HepG2 (cell line): ENCODE measurements around the gene CAPN15. TPM values are rescaled to one million over a fixed set of nuclear protein-coding genes. Genes with fewer than 3 reads are reported as not detected.

Source experiments
- ATAC-seq: fragments of 200-7000 bp; cut with Tn5 transposase; 3 replicates; pipeline ENCODE4 v1.9.1; 2020; ENCODE audit warnings: mild to moderate bottlenecking, moderate library complexity
- BruUV-seq: library from RNA; stranded (reverse); fragments of 400-500 nt; replicated peaks from 2 replicates; lab custom pipeline; 2021; lab: Mats Ljungman, UMichigan
- CTCF ChIA-PET: fragments of 300-600 bp; formaldehyde crosslinking; extraction: SDS; loops from one replicate; lab custom pipeline; 2021; ENCODE audit warnings: low total read pairs, inconsistent platforms, low intra/inter-chr PET ratio; lab: Yijun Ruan, JAX
- POLR2A ChIA-PET: fragments of 350-600 bp; sonication (Branson Sonifier 250); formaldehyde crosslinking; loops from one replicate; lab custom pipeline; 2020; ENCODE audit warnings: antibody characterized with exemption, inconsistent platforms; lab: Yijun Ruan, JAX
- DNase-seq: peaks from one replicate; pipeline ENCODE4 v3.0.0-alpha.2; 2015; ENCODE audit warnings: low spot score
- FAIRE-seq: peaks from 3 replicates; lab custom pipeline; 2011; peaks lifted over from hg19 to GRCh38; lab: Jason Lieb, UNC
- H2AFZ ChIP-seq: one replicate; pipeline ENCODE4 v1.6.1; 2011; ENCODE audit warnings: low read length, inconsistent platforms
- H3K27ac ChIP-seq: fragments of 300-600 bp; 3 replicates; pipeline ENCODE4 v1.8.0; 2011; ENCODE audit warnings: mixed run types, mild to moderate bottlenecking, mixed read lengths, low read length, inconsistent platforms; ENCODE audit not compliant: insufficient read depth; ENCODE audit errors: extremely low read length
- H3K27me3 ChIP-seq, 2 experiments: fragments of 200-600 bp in 1 of 2; 2 replicates in 1 of 2; 3 replicates in 1 of 2; pipeline versions ENCODE4 v1.6.0 to v1.8.0; 2011; ENCODE audit warnings: low read length in 2 of 2, mild to moderate bottlenecking in 2 of 2, moderate library complexity in 2 of 2, inconsistent platforms in 1 of 2; ENCODE audit not compliant: insufficient read depth in 2 of 2, control insufficient read depth in 1 of 2
- H3K36me3 ChIP-seq, 2 experiments: fragments of 200-600 bp in 1 of 2; replicated peaks in 1 of 2; 2 replicates in 1 of 2; 3 replicates in 1 of 2; pipeline versions ENCODE4 v1.5.1 to v1.8.0; 2011; ENCODE audit warnings: low read length in 2 of 2, inconsistent platforms in 1 of 2; ENCODE audit not compliant: insufficient read depth in 2 of 2, control insufficient read depth in 1 of 2
- H3K4me1 ChIP-seq: 2 replicates; pipeline ENCODE4 v1.5.1; 2012; ENCODE audit warnings: low read length, inconsistent platforms; ENCODE audit not compliant: insufficient read depth
- H3K4me2 ChIP-seq: 2 replicates; pipeline ENCODE4 v1.6.0; 2011; ENCODE audit warnings: low read depth, low read length, inconsistent platforms
- H3K4me3 ChIP-seq, 3 experiments: fragments of 200-600 bp in 1 of 3; sonication (generic), shearing (Covaris generic) in 1 of 3; replicated peaks in 1 of 3; 2 replicates each; pipeline ENCODE4 v1.5.1; 2011 to 2016; ENCODE audit warnings: low read length in 3 of 3, inconsistent platforms in 2 of 3, low read depth in 2 of 3, mild to moderate bottlenecking in 2 of 3, control low read depth in 1 of 3, mixed read lengths in 1 of 3; ENCODE audit not compliant: insufficient read depth in 1 of 3
- H3K79me2 ChIP-seq: one replicate; pipeline ENCODE4 v1.6.1; 2011; ENCODE audit warnings: low read length, inconsistent platforms; ENCODE audit not compliant: insufficient read depth
- H3K9ac ChIP-seq: 2 replicates; pipeline ENCODE4 v1.6.0; 2011; ENCODE audit warnings: mild to moderate bottlenecking, low read depth, low read length, inconsistent platforms; ENCODE audit not compliant: insufficient read depth
- H3K9me3 ChIP-seq: 2 replicates; pipeline ENCODE4 v1.5.1; 2012; ENCODE audit warnings: mild to moderate bottlenecking, low read length
- H4K20me1 ChIP-seq: 2 replicates; pipeline ENCODE4 v1.6.0; 2011; ENCODE audit warnings: inconsistent platforms, mild to moderate bottlenecking, low read length, moderate library complexity; ENCODE audit not compliant: insufficient read depth
- GATA4 ChIP-seq: sonication (generic); IDR thresholded peaks from 2 replicates; pipeline ENCODE4 v1.6.1; 2016; ENCODE audit warnings: antibody characterized with exemption, low read depth, borderline replicate concordance
- GLI4 ChIP-seq: sonication (generic); formaldehyde crosslinking; IDR thresholded peaks from 2 replicates; pipeline ENCODE4 v1.5.1; 2020; ENCODE audit warnings: missing genetic modification reagents, mild to moderate bottlenecking, moderate library complexity, borderline replicate concordance
- HINFP ChIP-seq: sonication (generic); formaldehyde crosslinking; IDR thresholded peaks from 2 replicates; pipeline ENCODE4 v1.4.0; 2020; ENCODE audit warnings: low read depth, mild to moderate bottlenecking, missing genetic modification reagents
- KLF11 ChIP-seq: IDR thresholded peaks from 2 replicates; pipeline ENCODE4 v1.6.1; 2016; ENCODE audit warnings: missing compliant biosample characterization
- MYPOP ChIP-seq: sonication (generic); formaldehyde crosslinking; IDR thresholded peaks from 2 replicates; pipeline ENCODE4 v1.8.1; 2023; ENCODE audit warnings: mild to moderate bottlenecking, moderate library complexity, missing genetic modification reagents
- NFE2 ChIP-seq: sonication (generic); formaldehyde crosslinking; IDR thresholded peaks from 2 replicates; pipeline ENCODE4 v1.4.0; 2020; ENCODE audit warnings: missing genetic modification reagents
- YEATS4 ChIP-seq: sonication (generic); formaldehyde crosslinking; IDR thresholded peaks from 2 replicates; pipeline ENCODE4 v1.4.0; 2020; ENCODE audit warnings: missing genetic modification reagents, borderline replicate concordance
- ZBED4 ChIP-seq: sonication (generic); formaldehyde crosslinking; IDR thresholded peaks from 2 replicates; pipeline ENCODE4 v1.4.0; 2020; ENCODE audit warnings: missing genetic modification reagents, borderline replicate concordance
- ZBTB20 ChIP-seq: sonication (generic); formaldehyde crosslinking; IDR thresholded peaks from 2 replicates; pipeline ENCODE4 v1.8.1; 2023; ENCODE audit warnings: missing genetic modification reagents, low read depth, mild to moderate bottlenecking, borderline replicate concordance
- ZFAT ChIP-seq: sonication (generic); formaldehyde crosslinking; conservative IDR thresholded peaks from 2 replicates; pipeline ENCODE4 v1.8.1; 2023; ENCODE audit warnings: missing genetic modification reagents, inconsistent platforms
- ZFP37 ChIP-seq: sonication (generic); formaldehyde crosslinking; IDR thresholded peaks from 2 replicates; pipeline ENCODE4 v1.4.0; 2020; ENCODE audit warnings: missing genetic modification reagents, borderline replicate concordance
- ZNF367 ChIP-seq: sonication (generic); formaldehyde crosslinking; IDR thresholded peaks from 2 replicates; pipeline ENCODE4 v1.4.0; 2020; ENCODE audit warnings: missing genetic modification reagents, borderline replicate concordance
- ZNF557 ChIP-seq: sonication (generic); formaldehyde crosslinking; IDR thresholded peaks from 2 replicates; pipeline ENCODE4 v1.4.0; 2020; ENCODE audit warnings: missing genetic modification reagents
- ZNF670 ChIP-seq: sonication (generic); formaldehyde crosslinking; IDR thresholded peaks from 2 replicates; pipeline ENCODE4 v1.8.0; 2022; ENCODE audit warnings: mild to moderate bottlenecking, missing genetic modification reagents, borderline replicate concordance
- ZNF709 ChIP-seq: sonication (generic); formaldehyde crosslinking; IDR thresholded peaks from 2 replicates; pipeline ENCODE4 v1.5.0; 2020; ENCODE audit warnings: mild to moderate bottlenecking, missing genetic modification reagents
- WGBS: methylation state at CpG from one replicate; pipeline ENCODE4 v1.1.6; 2017; ENCODE audit warnings: low lambda C conversion rate; 5-methylcytosine and 5-hydroxymethylcytosine counted together
- in situ Hi-C: cut with HindIII; loops from 2 replicates; pipeline ENCODE4 v1.10.0; 2017; ENCODE audit warnings: low pct_unique_long_range_greater_than_20kb; ENCODE audit not compliant: extremely low pct_ligation_motif_present
- intact Hi-C: fragments of 100-400 bp; cut with micrococcal nuclease; formaldehyde crosslinking; loops from one replicate; pipeline ENCODE4 v1.10.0; 2022; ENCODE audit not compliant: unreplicated experiment
- polyA plus RNA-seq, 8 experiments: library from polyadenylated mRNA; depleted of rRNA in 3 of 8; stranded (reverse) in 7 of 8; unstranded in 1 of 8; fragments of >200 nt; fragmentation: Illumina TruSeq in 4 of 8; extraction: Trizol in 4 of 8; gene quantifications; 2 replicates each; pipeline versions ENCODE4 v1.2.1 to v1.2.3, GENCODE V29; 2011 to 2016; ENCODE audit warnings: low read depth in 4 of 8, missing spikeins in 1 of 8, mixed read lengths in 1 of 8; ENCODE audit not compliant: insufficient read depth in 1 of 8
- total RNA-seq, 5 experiments: library from RNA; depleted of rRNA; stranded (reverse); fragments of >200 nt; fragmentation: Illumina TruSeq; extraction: Trizol; gene quantifications; 2 replicates each; pipeline ENCODE4 v1.2.3, GENCODE V29; 2016; ENCODE audit warnings: low read depth in 1 of 5
- TF ChIP-seq, protein P1 (sequence below): IDR thresholded peaks from 2 replicates; pipeline ENCODE4 v1.6.1; 2016; ENCODE audit warnings: low read depth, borderline replicate concordance

Gene CAPN15
- total and polyA plus RNA-seq, 2 of the 13 experiments (the other 11 are each of a cell fraction or from before 2014, with no cell fraction given) = 14.9 to 24.5 TPM

DNA sequence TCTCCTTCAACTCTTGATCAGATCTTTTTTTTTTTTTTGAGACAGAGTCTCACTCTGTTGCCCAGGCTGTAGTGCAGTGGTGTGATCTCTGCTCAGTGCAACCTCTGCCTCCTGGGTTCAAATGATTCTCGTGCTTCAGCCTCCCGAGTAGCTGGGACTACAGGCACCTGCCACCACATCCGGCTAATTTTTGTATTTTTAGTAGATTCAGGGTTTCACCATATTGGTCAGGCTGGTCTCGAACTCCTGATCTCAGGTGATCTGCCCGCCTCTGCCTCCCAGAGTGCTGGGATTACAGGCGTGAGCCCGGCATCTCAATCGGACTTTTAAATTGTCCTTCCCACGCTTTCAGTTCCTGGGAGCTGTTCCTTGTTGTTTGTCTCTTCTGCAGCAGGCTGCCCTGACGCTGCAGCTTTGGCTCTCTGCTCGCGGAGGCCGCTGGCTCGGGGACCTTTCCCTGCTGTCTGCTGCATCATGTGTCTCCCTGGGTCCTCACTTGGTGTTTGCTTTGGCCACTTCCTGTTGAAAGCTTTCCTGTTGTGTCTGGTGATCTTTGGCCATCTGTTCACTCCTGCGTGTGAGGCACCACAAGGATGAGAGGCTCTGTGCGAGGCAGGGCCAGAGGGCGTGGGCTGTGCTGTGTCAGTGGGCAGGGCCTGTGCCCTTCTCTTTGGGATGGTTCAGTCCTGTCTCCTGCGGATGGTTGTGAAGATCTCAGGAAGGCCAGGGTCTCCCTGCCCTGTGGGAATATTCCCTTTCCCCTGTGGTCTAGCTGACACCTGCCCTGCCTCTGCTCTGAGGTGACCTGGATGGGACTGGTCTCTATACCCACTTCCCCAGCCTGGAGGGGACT lies 18.4 kb upstream of the CAPN15 start:
- H3K9ac ChIP-seq = peak overlapping the region; percentile 41
- WGBS = 6% methylated on average over 15 of the region's 18 CpGs
- no peak overlapping the region for H2AFZ ChIP-seq
- BruUV-seq = no TSS peak
- intact Hi-C loops = no loop called here
- peaks cover 37% of the 10 kb centered on the region for H3K4me1 ChIP-seq
- H3K4me2 ChIP-seq = peak overlapping the region; percentile 38
- H3K36me3 ChIP-seq = peaks cover 11 to 35% of the 10 kb centered on the region in 2 experiments; a peak in 4 of 5 replicates
- peak overlapping the region; percentile 73 for H3K27ac ChIP-seq
- H4K20me1 ChIP-seq = no peaks in the 10 kb centered on the region
- peak overlapping the region in 1 of 3 experiments; percentile 11; a peak in 1 of 6 replicates for H3K4me3 ChIP-seq
- peaks cover 2% of the 10 kb centered on the region for H3K79me2 ChIP-seq
- in situ Hi-C loops = no loop called here
- ATAC-seq (peak; percentile 95), DNase-seq (peak; percentile 96), FAIRE-seq (peak; percentile 99)
- ChIA-PET CTCF (no interaction called here), POLR2A (interaction anchor here (0.7 to 2.4 kb wide), 10 partner anchors 8 to 103 kb away, joined by 3 to 20 read pairs (median 8); partner anchors contain the start of gene CAPN15)
- no peaks in the 10 kb centered on the region for H3K27me3 ChIP-seq
- H3K9me3 ChIP-seq = no peaks in the 10 kb centered on the region
- TF ChIP-seq ZNF670 (CRISPR knock-in tag) (no peak; the same call in none of the 2 replicates), ZBED4 (CRISPR knock-in tag) (no peak; the same call in 1 of the 2 replicates), ZBTB20 (CRISPR knock-in tag) (peak; percentile 90; the same call in 1 of the 2 replicates), KLF11 (peak; percentile 75; the same call in 1 of the 2 replicates), ZNF367 (CRISPR knock-in tag) (peak; percentile 83; the same call in 1 of the 2 replicates), ZFP37 (peak; percentile 94), ZFAT (CRISPR knock-in tag) (no peak), NFE2 (CRISPR knock-in tag) (no peak), GLI4 (CRISPR knock-in tag) (no peak), HINFP (CRISPR knock-in tag) (no peak), ZNF557 (CRISPR knock-in tag) (0 out of 2 replicates have a peak, but pooled peaks have one; percentile 76), GATA4 (peak; percentile 28; the same call in 1 of the 2 replicates), ZNF709 (peak; percentile 51; the same call in 1 of the 2 replicates), YEATS4 (CRISPR knock-in tag) (peak; percentile 87; the same call in 1 of the 2 replicates), MYPOP (CRISPR knock-in tag) (0 out of 2 replicates have a peak, but pooled peaks have one; percentile 30)
- TF ChIP-seq, protein P1, sequence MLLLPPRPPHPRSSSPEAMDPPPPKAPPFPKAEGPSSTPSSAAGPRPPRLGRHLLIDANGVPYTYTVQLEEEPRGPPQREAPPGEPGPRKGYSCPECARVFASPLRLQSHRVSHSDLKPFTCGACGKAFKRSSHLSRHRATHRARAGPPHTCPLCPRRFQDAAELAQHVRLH (CRISPR knock-in tag) = peak; percentile 98
